ENCODE data around the gene TM9SF3.
"Not testable (repeated sequence)": the region's sequence is repeated elsewhere in the genome, so short reads cannot be mapped to it uniquely, and the experiment has no call there.

TM9SF3 gene

GRCh38 chr10:96596422-96597407, 9.9 kb upstream of the TM9SF3 start:
- DNase-seq, result no peak

GRCh38 chr10:96595741-96596140, 8.9 kb upstream of the TM9SF3 start:
- DNase-seq, result no peak

- DNase-seq, result no peak
These were observed 5.1 kb upstream of the TM9SF3 start for GRCh38 chr10:96591946-96592345.

GRCh38 chr10:96588616-96589419, 2.0 kb upstream of the TM9SF3 start:
- DNase-seq, result no peak

- peak; percentile 31 for DNase-seq
These were observed 1.3 kb upstream of the TM9SF3 start for GRCh38 chr10:96588060-96588554.

- DNase-seq, result peak; percentile 30
These were observed 650 bp upstream of the TM9SF3 start for GRCh38 chr10:96587264-96588059.

- no peak for DNase-seq
These were observed 935 bp downstream of the TM9SF3 start for GRCh38 chr10:96585736-96586418.

- DNase-seq, result no peak
These were observed 2.3 kb downstream of the TM9SF3 start for GRCh38 chr10:96584474-96584873.

GRCh38 chr10:96584035-96584434, 2.8 kb downstream of the TM9SF3 start:
- DNase-seq, result no peak

- no peak for DNase-seq
These were observed 7.7 kb downstream of the TM9SF3 start for GRCh38 chr10:96579133-96579532.

GRCh38 chr10:96578633-96579032, 8.2 kb downstream of the TM9SF3 start:
- DNase-seq, result no peak

- no peak for DNase-seq
These were observed 8.8 kb downstream of the TM9SF3 start for GRCh38 chr10:96578022-96578421.

GRCh38 chr10:96577069-96577468, 9.7 kb downstream of the TM9SF3 start:
- no peak for DNase-seq

GRCh38 chr10:96576277-96576980, 10.4 kb downstream of the TM9SF3 start:
- DNase-seq, result no peak

GRCh38 chr10:96574564-96574963, 12.2 kb downstream of the TM9SF3 start:
- not testable (repeated sequence) for DNase-seq

- no peak for DNase-seq
These were observed 13.8 kb downstream of the TM9SF3 start for GRCh38 chr10:96573036-96573435.

GRCh38 chr10:96570983-96571964, 15.5 kb downstream of the TM9SF3 start:
- no peak for DNase-seq

GRCh38 chr10:96570511-96570910, 16.3 kb downstream of the TM9SF3 start:
- DNase-seq, result no peak

- no peak for DNase-seq
These were observed 18.4 kb downstream of the TM9SF3 start for GRCh38 chr10:96568402-96568801.

- DNase-seq, result no peak
These were observed 21.0 kb downstream of the TM9SF3 start for GRCh38 chr10:96565774-96566173.
